NCI-H345 (cell line): ENCODE results near the gene CFAP52.
A peak's percentile ranks its signal among the peaks of the same experiment; 100 is the strongest.
"Not testable (repeated sequence)": the region's sequence is repeated elsewhere in the genome, so short reads cannot be mapped to it uniquely, and the experiment has no call there.

Experiments
- DNase-seq: peaks from one replicate; lab custom pipeline; 2025; lab: John Stamatoyannopoulos, UW

Gene CFAP52

GRCh38 chr17:9571201-9571600, 5.2 kb upstream of the CFAP52 start:
- no peak for DNase-seq

- DNase-seq, result peak; percentile 80
Observed at GRCh38 chr17:9575381-9576101, 901 bp upstream of the CFAP52 start, which contains the start of gene STX8. Gene STX8 (minus strand): TSS chr17:9575820. CDS start chr17:9575808, 12 bp downstream.

- DNase-seq, result no peak
Observed at GRCh38 chr17:9577373-9577709, 899 bp downstream of the CFAP52 start.

GRCh38 chr17:9587969-9588656, 11.7 kb downstream of the CFAP52 start:
- no peak for DNase-seq

- DNase-seq, result no peak
Observed at GRCh38 chr17:9594065-9594464, 17.6 kb downstream of the CFAP52 start.

GRCh38 chr17:9597638-9598037, 21.2 kb downstream of the CFAP52 start:
- DNase-seq, result not testable (repeated sequence)

GRCh38 chr17:9598661-9599060, 22.2 kb downstream of the CFAP52 start:
- no peak for DNase-seq

- not testable (repeated sequence) for DNase-seq
Observed at GRCh38 chr17:9604583-9604982, 28.1 kb downstream of the CFAP52 start.

GRCh38 chr17:9606453-9606852, 30.0 kb downstream of the CFAP52 start:
- DNase-seq, result no peak

- not testable (repeated sequence) for DNase-seq
Observed at GRCh38 chr17:9607058-9607457, 30.6 kb downstream of the CFAP52 start.

- DNase-seq, result no peak
Observed at GRCh38 chr17:9611557-9611956, 35.1 kb downstream of the CFAP52 start.

GRCh38 chr17:9612006-9612405, 35.6 kb downstream of the CFAP52 start:
- no peak for DNase-seq

- DNase-seq, result no peak
Observed at GRCh38 chr17:9615486-9615885, 39.0 kb downstream of the CFAP52 start.

GRCh38 chr17:9622961-9623360, 46.5 kb downstream of the CFAP52 start:
- DNase-seq, result no peak

- no peak for DNase-seq
Observed at GRCh38 chr17:9628509-9628908, 52.1 kb downstream of the CFAP52 start.

GRCh38 chr17:9632741-9633140, 56.3 kb downstream of the CFAP52 start:
- no peak for DNase-seq

- no peak for DNase-seq
Observed at GRCh38 chr17:9635340-9635739, 58.9 kb downstream of the CFAP52 start.

- no peak for DNase-seq
Observed at GRCh38 chr17:9636501-9636900, 60.1 kb downstream of the CFAP52 start.

- not testable (repeated sequence) for DNase-seq
Observed at GRCh38 chr17:9640388-9640787, 63.9 kb downstream of the CFAP52 start.

- no peak for DNase-seq
Observed at GRCh38 chr17:9643611-9644010, 67.2 kb downstream of the CFAP52 start.

- peak; percentile 70 for DNase-seq
Observed at GRCh38 chr17:9644910-9645751, 68.7 kb downstream of the CFAP52 start, which contains the start of gene USP43. Gene USP43 (plus strand): TSS chr17:9645517. CDS start chr17:9645633, 116 bp downstream.

- DNase-seq, result peak; percentile 31
Observed at GRCh38 chr17:9645851-9646545, 69.6 kb downstream of the CFAP52 start.
